T-helper 2 cell treated with Interferon-gamma antibody and Interleukin-4, amounts not matched to agents 5 μg/mL and 100 μg/mL, for 36 hours (primary cell): ENCODE results near the gene UNC5C.

Experiments used
- DNase-seq: peaks from one replicate; pipeline ENCODE4 v3.0.0; 2021; ENCODE audit warnings: low spot score
- H3K27ac Mint-ChIP-seq: one replicate; pipeline ENCODE4 v1.8.0; 2021; ENCODE audit warnings: mild to moderate bottlenecking, mixed read lengths
- H3K27me3 Mint-ChIP-seq: one replicate; pipeline ENCODE4 v1.8.0; 2021; ENCODE audit warnings: low read depth, mixed read lengths
- H3K36me3 Mint-ChIP-seq: one replicate; pipeline ENCODE4 v1.8.0; 2021; ENCODE audit warnings: low read depth, mixed read lengths
- H3K4me1 Mint-ChIP-seq: one replicate; pipeline ENCODE4 v1.8.0; 2021; ENCODE audit warnings: low read depth, mixed read lengths
- H3K4me3 Mint-ChIP-seq: one replicate; pipeline ENCODE4 v1.8.0; 2022; ENCODE audit warnings: mild to moderate bottlenecking, moderate library complexity, mixed read lengths
- H3K9me3 Mint-ChIP-seq: one replicate; pipeline ENCODE4 v1.8.0; 2021; ENCODE audit warnings: mixed read lengths

UNC5C gene

GRCh38 chr4:95367824-95368223 lies 180.9 kb downstream of the UNC5C start:
- H3K27ac Mint-ChIP-seq, result no peak overlapping the region
- H3K9me3 Mint-ChIP-seq, result no peaks in the 10 kb centered on the region
- DNase-seq, result no peak
- H3K27me3 Mint-ChIP-seq, result peaks cover 3% of the 10 kb centered on the region
- H3K4me3 Mint-ChIP-seq, result no peak overlapping the region
- H3K4me1 Mint-ChIP-seq, result no peaks in the 10 kb centered on the region
- H3K36me3 Mint-ChIP-seq, result no peaks in the 10 kb centered on the region

GRCh38 chr4:95363966-95364365 lies 184.8 kb downstream of the UNC5C start:
- no peaks in the 10 kb centered on the region for H3K9me3 Mint-ChIP-seq

GRCh38 chr4:95363559-95363925 lies 185.2 kb downstream of the UNC5C start:
- H3K27me3 Mint-ChIP-seq, result no peaks in the 10 kb centered on the region
- no peak overlapping the region for H3K27ac Mint-ChIP-seq
- H3K9me3 Mint-ChIP-seq, result no peaks in the 10 kb centered on the region
- no peak for DNase-seq
- H3K36me3 Mint-ChIP-seq, result no peaks in the 10 kb centered on the region
- H3K4me3 Mint-ChIP-seq, result no peak overlapping the region
- H3K4me1 Mint-ChIP-seq, result no peaks in the 10 kb centered on the region

More at GRCh38 chr4:95363966-95364365, 184.8 kb downstream of the UNC5C start:
- H3K27ac Mint-ChIP-seq, result no peak overlapping the region
- no peak overlapping the region for H3K4me3 Mint-ChIP-seq
- no peak for DNase-seq
- H3K36me3 Mint-ChIP-seq, result no peaks in the 10 kb centered on the region
- peaks cover 3% of the 10 kb centered on the region for H3K27me3 Mint-ChIP-seq
- H3K4me1 Mint-ChIP-seq, result no peaks in the 10 kb centered on the region

- Mint-ChIP-seq H3K27me3 (no peaks in the 10 kb centered on the region), H3K27ac (no peak overlapping the region), H3K4me1 (no peaks in the 10 kb centered on the region), H3K4me3 (no peak overlapping the region), H3K9me3 (no peaks in the 10 kb centered on the region), H3K36me3 (no peaks in the 10 kb centered on the region)
- DNase-seq, result no peak
Measured at GRCh38 chr4:95362906-95363558, 185.7 kb downstream of the UNC5C start.

- Mint-ChIP-seq H3K36me3 (no peaks in the 10 kb centered on the region), H3K27me3 (no peaks in the 10 kb centered on the region), H3K9me3 (no peaks in the 10 kb centered on the region), H3K4me1 (no peaks in the 10 kb centered on the region), H3K4me3 (no peak overlapping the region), H3K27ac (no peak overlapping the region)
- DNase-seq, result no peak
Measured at GRCh38 chr4:95362066-95362465, 186.7 kb downstream of the UNC5C start.

GRCh38 chr4:95361696-95361965 lies 187.1 kb downstream of the UNC5C start:
- H3K27me3 Mint-ChIP-seq, result no peaks in the 10 kb centered on the region

GRCh38 chr4:95360906-95361695 lies 187.7 kb downstream of the UNC5C start:
- Mint-ChIP-seq H3K4me3 (no peak overlapping the region), H3K36me3 (no peaks in the 10 kb centered on the region), H3K27ac (no peak overlapping the region)

More at GRCh38 chr4:95361696-95361965, 187.1 kb downstream of the UNC5C start:
- DNase-seq, result no peak
- Mint-ChIP-seq H3K36me3 (no peaks in the 10 kb centered on the region), H3K27ac (no peak overlapping the region), H3K4me3 (no peak overlapping the region), H3K9me3 (no peaks in the 10 kb centered on the region), H3K4me1 (no peaks in the 10 kb centered on the region)

GRCh38 chr4:95360256-95360903 lies 188.4 kb downstream of the UNC5C start:
- Mint-ChIP-seq H3K4me3 (no peak overlapping the region), H3K27ac (no peak overlapping the region), H3K27me3 (no peaks in the 10 kb centered on the region), H3K4me1 (no peaks in the 10 kb centered on the region), H3K9me3 (no peaks in the 10 kb centered on the region), H3K36me3 (no peaks in the 10 kb centered on the region)
- DNase-seq, result no peak

More at GRCh38 chr4:95360906-95361695, 187.7 kb downstream of the UNC5C start:
- DNase-seq, result no peak
- Mint-ChIP-seq H3K9me3 (no peaks in the 10 kb centered on the region), H3K4me1 (no peaks in the 10 kb centered on the region), H3K27me3 (no peaks in the 10 kb centered on the region)

GRCh38 chr4:95358421-95358820 lies 190.4 kb downstream of the UNC5C start:
- DNase-seq, result no peak
- no peaks in the 10 kb centered on the region for H3K27me3 Mint-ChIP-seq
- no peaks in the 10 kb centered on the region for H3K4me1 Mint-ChIP-seq
- H3K4me3 Mint-ChIP-seq, result no peak overlapping the region
- no peak overlapping the region for H3K27ac Mint-ChIP-seq
- no peaks in the 10 kb centered on the region for H3K9me3 Mint-ChIP-seq
- H3K36me3 Mint-ChIP-seq, result no peaks in the 10 kb centered on the region

GRCh38 chr4:95355021-95355420 lies 193.8 kb downstream of the UNC5C start:
- Mint-ChIP-seq H3K9me3 (no peaks in the 10 kb centered on the region), H3K27ac (no peak overlapping the region), H3K4me3 (no peak overlapping the region), H3K36me3 (no peaks in the 10 kb centered on the region), H3K27me3 (no peaks in the 10 kb centered on the region), H3K4me1 (no peaks in the 10 kb centered on the region)
- no peak for DNase-seq

GRCh38 chr4:95348418-95348817 lies 200.4 kb downstream of the UNC5C start:
- DNase-seq, result no peak
- Mint-ChIP-seq H3K4me1 (no peaks in the 10 kb centered on the region), H3K27ac (no peak overlapping the region), H3K4me3 (no peak overlapping the region), H3K36me3 (no peaks in the 10 kb centered on the region), H3K9me3 (peaks cover 38% of the 10 kb centered on the region), H3K27me3 (no peaks in the 10 kb centered on the region)

GRCh38 chr4:95343235-95343634 lies 205.5 kb downstream of the UNC5C start:
- H3K9me3 Mint-ChIP-seq, result peaks cover 40% of the 10 kb centered on the region
- no peak overlapping the region for H3K4me3 Mint-ChIP-seq
- H3K4me1 Mint-ChIP-seq, result no peaks in the 10 kb centered on the region
- DNase-seq, result no peak
- no peaks in the 10 kb centered on the region for H3K27me3 Mint-ChIP-seq
- H3K36me3 Mint-ChIP-seq, result no peaks in the 10 kb centered on the region
- no peak overlapping the region for H3K27ac Mint-ChIP-seq

- Mint-ChIP-seq H3K27me3 (peaks cover 5% of the 10 kb centered on the region), H3K36me3 (no peaks in the 10 kb centered on the region), H3K4me1 (no peaks in the 10 kb centered on the region), H3K9me3 (peaks cover 18% of the 10 kb centered on the region), H3K27ac (no peak overlapping the region), H3K4me3 (no peak overlapping the region)
- no peak for DNase-seq
Measured at GRCh38 chr4:95340191-95340590, 208.6 kb downstream of the UNC5C start.

- no peak overlapping the region for H3K4me3 Mint-ChIP-seq
- no peaks in the 10 kb centered on the region for H3K27me3 Mint-ChIP-seq
- H3K4me1 Mint-ChIP-seq, result no peaks in the 10 kb centered on the region
- peaks cover 3% of the 10 kb centered on the region for H3K9me3 Mint-ChIP-seq
- H3K36me3 Mint-ChIP-seq, result no peaks in the 10 kb centered on the region
- DNase-seq, result no peak
- no peak overlapping the region for H3K27ac Mint-ChIP-seq
Measured at GRCh38 chr4:95325665-95326064, 223.1 kb downstream of the UNC5C start.
